NB4 (cell line): ENCODE measurements around the gene KCTD5.
A peak's percentile ranks its signal among the peaks of the same experiment; 100 is the strongest.

Experiments used
- DNase-seq: peaks from one replicate; pipeline ENCODE4 v3.0.0; 2010; ENCODE audit warnings: low read depth
- H3K4me3 ChIP-seq: one replicate; pipeline ENCODE4 v1.5.1; 2011; ENCODE audit warnings: mild to moderate bottlenecking, low read depth, low read length, moderate library complexity
- MYC ChIP-seq: IDR thresholded peaks from 2 replicates; pipeline ENCODE4 v1.6.1; 2011; ENCODE audit warnings: low read depth, low read length
- POLR2A ChIP-seq: IDR thresholded peaks from 2 replicates; pipeline ENCODE4 v1.6.1; 2011; ENCODE audit warnings: mild to moderate bottlenecking; ENCODE audit not compliant: insufficient read length; ENCODE audit errors: extremely low read depth
- TF ChIP-seq, protein P1 (sequence below): IDR thresholded peaks from 2 replicates; pipeline ENCODE4 v1.6.1; 2011; ENCODE audit warnings: low read depth, low read length
- TF ChIP-seq, protein P2 (sequence below): IDR thresholded peaks from one replicate; pipeline ENCODE4 v1.5.1; 2012; ENCODE audit warnings: low read depth, low read length

Gene KCTD5

DNA sequence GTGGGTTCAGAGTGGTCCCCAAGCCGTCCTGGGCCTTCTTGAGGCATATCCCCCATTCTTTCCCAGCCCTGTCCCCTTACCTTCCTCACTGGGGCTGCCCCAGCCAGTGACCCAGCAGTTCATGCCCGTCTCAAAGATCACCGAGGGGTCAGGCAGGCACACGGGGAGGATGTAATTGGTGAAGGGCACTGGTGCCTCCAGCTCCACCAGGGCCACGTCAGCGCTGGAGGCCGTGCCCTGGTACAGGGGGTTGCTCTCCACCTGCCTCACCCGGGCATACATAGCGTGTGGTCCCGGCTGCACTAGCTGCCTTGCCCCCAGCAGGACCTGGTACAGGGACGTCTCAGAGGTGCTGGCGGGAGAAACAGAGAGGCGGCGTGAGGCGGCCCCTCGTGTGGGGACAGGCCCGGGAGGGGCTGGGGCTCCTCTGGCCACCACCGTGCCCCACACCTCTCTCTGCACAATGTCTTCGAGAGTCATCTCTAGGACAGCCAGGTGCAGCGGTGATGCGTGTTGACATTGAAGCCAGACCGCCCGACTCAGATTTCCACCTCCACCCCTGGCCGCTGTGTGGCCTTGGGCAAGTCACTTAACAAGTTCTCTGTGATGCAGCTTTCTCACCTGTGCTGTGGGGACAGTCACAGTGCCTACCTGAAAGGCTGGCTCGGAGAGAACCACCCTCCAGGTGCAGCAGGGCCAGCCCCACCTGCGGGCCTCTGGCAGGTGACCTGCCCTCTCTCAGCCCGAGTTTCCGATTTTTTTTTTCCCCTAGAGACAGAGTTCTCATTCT, 31.9 kb downstream of the KCTD5 start:
- H3K4me3 ChIP-seq = no peak overlapping the region
- DNase-seq = no peak
- TF ChIP-seq MYC = no peak
- TF ChIP-seq POLR2A = no peak
- TF ChIP-seq, protein P1, sequence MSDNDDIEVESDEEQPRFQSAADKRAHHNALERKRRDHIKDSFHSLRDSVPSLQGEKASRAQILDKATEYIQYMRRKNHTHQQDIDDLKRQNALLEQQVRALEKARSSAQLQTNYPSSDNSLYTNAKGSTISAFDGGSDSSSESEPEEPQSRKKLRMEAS = no peak
- TF ChIP-seq, protein P2, sequence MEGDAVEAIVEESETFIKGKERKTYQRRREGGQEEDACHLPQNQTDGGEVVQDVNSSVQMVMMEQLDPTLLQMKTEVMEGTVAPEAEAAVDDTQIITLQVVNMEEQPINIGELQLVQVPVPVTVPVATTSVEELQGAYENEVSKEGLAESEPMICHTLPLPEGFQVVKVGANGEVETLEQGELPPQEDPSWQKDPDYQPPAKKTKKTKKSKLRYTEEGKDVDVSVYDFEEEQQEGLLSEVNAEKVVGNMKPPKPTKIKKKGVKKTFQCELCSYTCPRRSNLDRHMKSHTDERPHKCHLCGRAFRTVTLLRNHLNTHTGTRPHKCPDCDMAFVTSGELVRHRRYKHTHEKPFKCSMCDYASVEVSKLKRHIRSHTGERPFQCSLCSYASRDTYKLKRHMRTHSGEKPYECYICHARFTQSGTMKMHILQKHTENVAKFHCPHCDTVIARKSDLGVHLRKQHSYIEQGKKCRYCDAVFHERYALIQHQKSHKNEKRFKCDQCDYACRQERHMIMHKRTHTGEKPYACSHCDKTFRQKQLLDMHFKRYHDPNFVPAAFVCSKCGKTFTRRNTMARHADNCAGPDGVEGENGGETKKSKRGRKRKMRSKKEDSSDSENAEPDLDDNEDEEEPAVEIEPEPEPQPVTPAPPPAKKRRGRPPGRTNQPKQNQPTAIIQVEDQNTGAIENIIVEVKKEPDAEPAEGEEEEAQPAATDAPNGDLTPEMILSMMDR = no peak

DNA sequence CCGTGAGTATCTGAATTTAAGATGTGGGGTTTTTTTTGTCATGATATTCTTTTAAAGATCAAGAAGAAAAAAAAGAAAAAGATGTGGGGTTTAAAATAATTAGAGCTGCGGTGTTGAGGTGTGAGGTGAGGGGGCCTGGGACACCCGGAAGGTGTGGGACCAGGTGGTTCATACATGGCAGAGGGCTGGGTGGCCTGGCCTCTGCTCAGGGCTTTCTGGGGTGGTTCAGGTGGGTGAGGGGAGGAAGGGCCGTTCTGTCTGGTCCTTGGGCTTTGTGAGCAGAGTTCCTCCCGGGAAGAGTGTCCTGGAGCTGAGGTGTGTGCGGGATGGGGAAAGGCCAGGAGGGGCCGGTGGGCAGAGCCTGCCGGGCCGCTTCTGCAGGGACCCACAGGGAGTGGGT, 32.7 kb downstream of the KCTD5 start:
- DNase-seq = no peak
- TF ChIP-seq, protein P1 = no peak
- no peak for TF ChIP-seq MYC
- TF ChIP-seq, protein P2 = no peak
- TF ChIP-seq POLR2A = no peak

DNA sequence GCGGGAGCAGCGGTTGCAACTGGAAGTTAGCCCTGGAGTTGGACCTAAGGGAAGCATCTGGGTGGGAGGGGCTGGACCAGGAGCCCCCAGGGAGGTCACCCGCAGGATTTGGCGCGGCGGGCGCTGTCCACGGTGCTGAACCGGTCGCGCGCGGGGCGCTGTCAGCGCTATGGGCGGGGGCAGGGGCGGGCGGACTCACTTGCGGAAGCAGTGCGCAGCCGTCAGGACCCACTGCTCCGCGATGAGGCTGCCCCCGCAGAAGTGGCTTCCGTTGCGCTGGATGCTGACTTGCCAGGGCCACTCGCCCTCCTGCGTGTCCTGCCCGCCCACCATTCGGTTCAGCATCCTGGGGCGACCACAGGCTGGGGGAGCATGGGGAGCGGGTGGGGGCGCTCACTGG, 33.2 kb downstream of the KCTD5 start:
- TF ChIP-seq MYC = no peak
- TF ChIP-seq, protein P1 = peak; percentile 37; the same call in 1 of the 2 replicates
- DNase-seq = peak; percentile 78
- H3K4me3 ChIP-seq = no peak overlapping the region

More for the DNA sequence above, 32.7 kb downstream of the KCTD5 start:
- no peak overlapping the region for H3K4me3 ChIP-seq

DNA sequence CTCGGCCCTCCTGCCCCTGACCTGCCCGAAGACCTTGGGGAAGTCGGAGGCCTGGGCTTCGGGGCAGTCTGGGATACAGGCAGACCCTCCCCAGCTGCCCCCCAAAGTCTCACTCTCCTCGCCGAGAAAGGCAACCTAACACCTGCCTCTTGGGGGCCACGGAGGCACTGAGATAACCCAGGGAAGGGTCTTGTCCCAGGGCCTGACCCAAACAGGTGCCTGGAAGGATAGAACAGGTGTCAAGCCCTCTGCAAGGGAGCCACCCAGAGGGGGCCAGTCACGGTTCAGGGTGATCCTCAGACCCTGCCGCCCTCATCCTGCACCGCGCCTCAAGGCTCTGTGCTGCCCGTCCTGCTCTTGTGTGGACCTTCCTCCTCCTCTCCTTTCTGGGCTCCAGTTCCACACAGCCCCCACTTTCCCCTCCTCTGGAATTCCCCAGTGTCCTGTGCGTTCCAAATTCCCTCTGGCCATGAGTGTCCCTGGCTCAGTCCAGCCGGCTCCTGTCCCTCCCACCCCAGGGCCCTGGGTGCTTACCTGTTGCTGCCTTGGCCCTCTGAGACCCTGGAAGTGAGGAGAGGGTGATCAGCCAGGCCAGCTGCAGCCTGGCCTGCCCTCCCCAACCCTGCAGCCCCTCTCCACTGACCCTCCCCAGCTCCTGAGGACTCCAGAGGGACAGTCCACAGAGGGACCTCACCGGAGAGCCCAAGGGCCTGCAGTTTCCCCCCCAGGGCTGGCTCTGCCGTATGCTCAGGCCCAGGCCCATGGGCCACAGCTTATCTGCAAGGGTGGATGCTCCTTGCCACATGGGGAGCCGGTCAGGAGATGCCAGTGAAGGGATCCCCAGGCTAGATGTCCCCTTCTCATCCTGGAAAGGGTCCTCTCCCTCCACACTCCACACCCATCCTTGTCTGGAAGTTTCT, 33.9 kb downstream of the KCTD5 start:
- H3K4me3 ChIP-seq = no peak overlapping the region
- TF ChIP-seq, protein P2 = no peak
- TF ChIP-seq MYC (no peak), POLR2A (no peak)
- TF ChIP-seq, protein P1 = no peak
- DNase-seq = no peak

DNA sequence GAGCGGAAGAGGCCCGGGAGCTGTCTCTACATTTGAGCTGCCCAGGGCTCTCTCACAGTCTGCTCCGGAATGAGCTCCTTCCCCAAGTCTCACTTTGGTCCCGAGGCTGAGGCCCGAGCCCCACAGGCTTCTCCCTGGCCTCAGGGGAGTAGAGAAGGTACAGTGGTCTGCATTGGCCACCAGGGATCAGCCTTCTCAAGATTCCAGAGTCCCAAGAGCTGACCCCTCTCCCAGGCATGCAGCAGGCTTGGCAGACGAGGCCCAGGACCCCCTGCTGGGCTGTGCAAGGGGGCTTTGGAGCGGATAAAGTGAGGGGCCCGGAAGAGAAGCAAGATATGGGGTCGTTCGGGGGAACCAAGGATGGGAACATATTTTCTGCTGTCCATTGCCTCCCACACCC, 34.6 kb downstream of the KCTD5 start:
- DNase-seq = no peak
- TF ChIP-seq, protein P1 = no peak
- TF ChIP-seq MYC (no peak), POLR2A (no peak)
- TF ChIP-seq, protein P2 = no peak
- no peak overlapping the region for H3K4me3 ChIP-seq
